HG03457 (cell line): Measurements from ENCODE around the gene PCDHA3.
"Not testable (repeated sequence)": the region's sequence is repeated elsewhere in the genome, so short reads cannot be mapped to it uniquely, and the experiment has no call there.

Experiments used
- ATAC-seq: cut with Tn5 transposase; IDR thresholded peaks from one replicate; pipeline ENCODE4 v1.9.1; 2021; ENCODE audit warnings: moderate number of reproducible peaks; ENCODE audit not compliant: unreplicated experiment

The PCDHA3 gene

GRCh38 chr5:140808889-140809291 is 8.0 kb downstream of the PCDHA3 start:
- ATAC-seq, result no peak

GRCh38 chr5:140821375-140822280 is 20.8 kb downstream of the PCDHA3 start, which contains the start of gene PCDHA5:
TSS of gene PCDHA5 (plus strand) at chr5:140821613.
- ATAC-seq, result no peak

- ATAC-seq, result no peak
Measured at GRCh38 chr5:140822281-140822629, 21.4 kb downstream of the PCDHA3 start.

- ATAC-seq, result not testable (repeated sequence)
Measured at GRCh38 chr5:140822969-140823368, 22.1 kb downstream of the PCDHA3 start.

- no peak for ATAC-seq
Measured at GRCh38 chr5:140823475-140823874, 22.6 kb downstream of the PCDHA3 start.

- no peak for ATAC-seq
Measured at GRCh38 chr5:140827704-140828361, 27.0 kb downstream of the PCDHA3 start, which contains the start of gene PCDHA6. TSS of gene PCDHA6 (plus strand) at chr5:140827960. CDS start at chr5:140828092, 132 bp downstream.

- no peak for ATAC-seq
Measured at GRCh38 chr5:140828362-140828737, 27.5 kb downstream of the PCDHA3 start.

- ATAC-seq, result not testable (repeated sequence)
Measured at GRCh38 chr5:140829511-140830501, 28.9 kb downstream of the PCDHA3 start.

GRCh38 chr5:140833993-140834392 is 33.1 kb downstream of the PCDHA3 start, which contains the start of gene PCDHA7:
TSS of gene PCDHA7 (plus strand) at chr5:140834269. CDS start at chr5:140834384, 115 bp downstream.
- ATAC-seq, result no peak

- ATAC-seq, result not testable (repeated sequence)
Measured at GRCh38 chr5:140834439-140835008, 33.7 kb downstream of the PCDHA3 start.

GRCh38 chr5:140835622-140836510 is 35.0 kb downstream of the PCDHA3 start:
- no peak for ATAC-seq

GRCh38 chr5:140840978-140841962 is 40.4 kb downstream of the PCDHA3 start, which contains the start of gene PCDHA8:
TSS of gene PCDHA8 (plus strand) at chr5:140841187. CDS start at chr5:140841322, 135 bp downstream.
- no peak for ATAC-seq

- no peak for ATAC-seq
Measured at GRCh38 chr5:140842798-140843733, 42.2 kb downstream of the PCDHA3 start.

- not testable (repeated sequence) for ATAC-seq
Measured at GRCh38 chr5:140848139-140849102, 47.6 kb downstream of the PCDHA3 start, which contains the start of gene PCDHA9. TSS of gene PCDHA9 (plus strand) at chr5:140848382. CDS start at chr5:140848496, 114 bp downstream.

- not testable (repeated sequence) for ATAC-seq
Measured at GRCh38 chr5:140849831-140850634, 49.2 kb downstream of the PCDHA3 start.
